GM21447 (cell line): Measurements from ENCODE around the gene FOLR3.
"Not testable (repeated sequence)": the region's sequence is repeated elsewhere in the genome, so short reads cannot be mapped to it uniquely, and the experiment has no call there.

ENCODE experiments used
- ATAC-seq: cut with Tn5 transposase; IDR thresholded peaks from one replicate; pipeline ENCODE4 v1.9.1; 2021; ENCODE audit not compliant: unreplicated experiment

FOLR3 gene

DNA sequence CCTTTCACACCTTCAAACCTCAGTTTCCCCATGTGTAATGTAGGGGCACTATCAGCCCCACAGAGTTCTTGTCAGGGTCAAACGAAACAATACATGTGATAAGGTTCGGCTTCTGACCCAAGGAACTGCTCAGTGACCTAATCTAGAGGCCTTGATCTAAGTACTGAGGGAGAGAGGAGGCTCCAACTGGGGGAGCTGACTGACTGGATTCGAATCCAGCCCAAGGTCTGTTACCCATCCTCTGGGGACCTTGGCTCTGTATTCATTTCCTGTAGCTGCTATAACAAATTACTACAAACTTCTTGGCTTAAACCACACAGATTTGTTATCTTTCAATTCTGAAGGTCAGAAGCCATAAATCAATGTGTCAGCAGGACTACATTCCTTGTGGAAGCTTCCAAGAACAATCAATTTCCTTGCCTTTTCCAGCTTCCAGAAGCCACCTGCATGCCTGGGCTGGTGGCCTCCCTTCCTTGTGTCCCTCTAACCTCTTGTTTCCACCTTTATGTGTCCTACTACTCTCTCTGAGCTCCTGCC is 12.3 kb upstream of the FOLR3 start:
- ATAC-seq = no peak

DNA sequence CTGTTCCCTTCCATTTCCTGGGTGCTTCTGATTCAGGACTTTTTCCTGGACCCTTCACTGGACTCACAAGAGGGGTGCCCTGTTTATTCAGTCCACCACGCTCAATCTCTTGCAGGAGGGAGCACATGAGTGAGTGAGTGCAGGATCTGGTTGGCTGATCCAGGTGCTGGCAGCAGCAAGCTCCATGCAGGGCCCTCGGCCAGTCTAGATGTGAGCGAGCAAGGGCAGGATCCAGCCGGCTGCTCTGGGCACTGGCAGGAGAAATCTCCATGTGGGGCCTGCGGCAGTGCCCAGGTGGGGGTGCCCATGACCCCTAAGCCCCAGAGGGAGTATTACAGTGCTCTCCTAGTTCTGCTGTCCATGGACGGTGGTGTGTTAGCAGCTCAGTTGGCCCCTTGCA is 11.5 kb upstream of the FOLR3 start:
- ATAC-seq = no peak

DNA sequence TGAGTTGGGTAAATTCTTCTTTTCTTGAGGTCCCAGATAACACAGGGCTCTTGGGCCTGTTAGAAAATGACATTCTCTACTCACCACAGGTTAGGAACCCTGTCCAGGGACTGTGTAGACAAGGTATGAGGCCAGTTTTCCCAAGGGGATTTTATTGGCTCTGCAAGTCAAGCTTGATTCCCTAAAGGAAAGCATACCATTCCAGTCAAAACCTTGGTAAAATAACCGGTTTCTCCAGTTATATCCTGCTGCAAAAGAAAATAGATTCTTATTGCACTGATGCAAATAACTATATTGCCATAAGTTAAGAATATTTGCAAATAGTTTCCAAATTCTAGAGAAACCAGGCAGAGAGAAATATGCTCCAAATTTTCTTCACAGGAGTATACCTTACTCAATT is 9.6 kb upstream of the FOLR3 start:
- no peak for ATAC-seq

DNA sequence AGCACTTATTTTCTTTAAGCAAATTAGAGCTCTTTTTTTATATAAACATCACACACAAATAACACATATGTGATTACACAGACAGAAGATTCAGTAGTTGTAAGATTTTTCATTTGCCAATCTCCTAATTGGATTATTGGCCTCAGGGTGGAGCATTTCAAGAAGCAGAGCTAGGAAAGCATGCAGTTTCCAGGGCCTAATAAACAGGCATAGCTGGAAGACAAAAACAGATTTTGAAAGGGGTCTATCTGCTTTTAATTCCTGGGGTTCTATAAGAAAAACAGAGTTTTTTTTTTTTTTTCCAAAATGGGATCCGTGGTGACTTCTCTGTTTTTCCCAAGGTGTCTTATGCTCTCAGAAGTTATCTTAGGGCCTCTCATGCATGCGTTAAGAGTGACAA is 7.6 kb upstream of the FOLR3 start:
- ATAC-seq = no peak

DNA sequence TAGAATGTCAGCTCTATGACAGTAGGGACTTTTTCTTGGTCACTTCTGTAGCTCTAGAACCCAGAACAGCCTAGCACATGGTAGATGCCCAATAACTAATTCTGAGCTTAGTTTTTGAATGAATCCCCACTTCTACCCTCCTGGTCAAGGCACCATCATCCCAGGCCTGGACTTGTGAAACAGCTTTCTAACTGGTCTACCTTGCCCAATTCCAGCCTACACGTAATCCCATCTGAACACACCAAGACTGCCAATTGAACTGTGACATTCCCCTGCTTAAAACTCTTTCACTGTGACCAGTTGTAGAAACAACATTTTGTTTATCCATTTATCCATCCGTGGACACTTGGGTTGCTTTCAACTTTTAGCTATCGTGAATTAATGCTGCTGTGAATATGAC is 6.1 kb upstream of the FOLR3 start:
- ATAC-seq = no peak

DNA sequence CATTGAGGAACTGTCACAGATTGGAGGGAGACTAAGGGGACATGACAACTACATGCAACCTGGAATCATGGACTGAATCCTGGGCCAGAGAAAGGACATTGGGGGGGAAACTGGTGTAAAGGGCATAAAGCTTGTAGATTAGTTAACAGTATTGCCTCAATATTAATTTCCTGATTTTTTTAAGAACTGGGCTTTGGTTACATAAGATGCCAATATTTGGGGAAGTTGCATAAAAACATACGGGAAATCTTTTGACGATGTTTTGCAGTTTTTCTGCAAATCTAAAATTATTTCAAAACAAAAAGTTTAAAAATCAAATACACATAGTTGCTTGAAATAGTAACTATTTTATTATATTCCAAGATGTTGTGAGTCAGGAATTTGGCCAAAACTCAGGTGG is 2.9 kb upstream of the FOLR3 start:
- ATAC-seq = no peak

DNA sequence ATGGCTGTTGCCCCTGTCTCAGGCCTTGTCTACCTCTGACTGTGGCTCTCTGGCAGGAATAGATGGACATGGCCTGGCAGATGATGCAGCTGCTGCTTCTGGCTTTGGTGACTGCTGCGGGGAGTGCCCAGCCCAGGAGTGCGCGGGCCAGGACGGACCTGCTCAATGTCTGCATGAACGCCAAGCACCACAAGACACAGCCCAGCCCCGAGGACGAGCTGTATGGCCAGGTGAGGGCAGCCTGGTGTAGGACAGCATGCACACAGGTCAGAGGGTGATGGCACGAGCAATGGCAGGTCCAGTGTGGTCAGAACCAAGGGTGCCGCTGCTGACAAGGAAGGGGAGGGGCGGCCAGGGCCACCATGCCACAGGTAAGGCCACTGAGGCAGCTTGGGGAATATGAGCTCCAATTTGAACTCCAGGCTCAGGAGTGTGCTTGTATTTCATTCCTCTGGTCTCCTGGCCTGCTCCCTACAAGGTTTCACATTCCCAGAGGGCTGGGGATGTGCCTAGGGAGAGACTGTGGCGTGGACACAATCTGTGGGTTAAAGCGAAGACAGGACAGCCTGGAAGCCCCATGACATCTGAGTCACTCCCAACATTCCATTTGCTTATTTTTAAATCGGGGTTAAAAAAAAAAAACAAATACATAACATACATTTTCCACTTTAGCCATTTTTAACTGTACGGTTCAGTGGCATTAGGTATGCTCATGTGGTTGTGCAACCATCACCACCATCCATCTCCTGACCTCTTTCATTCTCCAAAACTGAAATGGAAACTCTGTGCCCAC is 562 bp downstream of the FOLR3 start:
- ATAC-seq = no peak

DNA sequence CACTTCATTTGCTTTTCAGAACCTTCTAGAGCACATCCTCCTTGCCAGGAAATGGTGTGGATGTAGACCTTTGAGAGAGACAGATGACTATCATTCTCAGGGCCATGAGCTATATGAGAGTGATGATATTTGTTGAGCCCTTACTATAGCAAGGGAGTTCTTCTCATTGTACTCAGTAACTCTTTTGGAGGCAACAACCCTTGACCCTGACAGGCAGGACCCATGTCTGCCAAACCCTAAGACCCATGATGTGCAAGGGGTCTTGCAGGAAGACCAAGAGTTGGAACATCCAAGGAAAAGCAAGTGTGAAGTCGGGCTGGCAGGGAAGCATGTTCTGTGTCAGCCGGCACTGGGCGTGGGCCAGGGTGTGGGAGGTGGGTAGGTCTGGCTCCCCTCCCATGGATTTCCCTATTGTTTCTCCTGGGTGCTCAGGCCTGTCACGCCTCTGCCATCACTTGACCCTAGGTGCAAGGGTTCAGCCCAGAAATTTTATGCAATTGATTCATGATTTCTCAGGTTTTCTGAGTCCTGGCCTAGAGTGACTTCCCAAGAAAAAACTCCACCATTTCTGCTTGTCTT is 1.2 kb downstream of the FOLR3 start:
- ATAC-seq = no peak

DNA sequence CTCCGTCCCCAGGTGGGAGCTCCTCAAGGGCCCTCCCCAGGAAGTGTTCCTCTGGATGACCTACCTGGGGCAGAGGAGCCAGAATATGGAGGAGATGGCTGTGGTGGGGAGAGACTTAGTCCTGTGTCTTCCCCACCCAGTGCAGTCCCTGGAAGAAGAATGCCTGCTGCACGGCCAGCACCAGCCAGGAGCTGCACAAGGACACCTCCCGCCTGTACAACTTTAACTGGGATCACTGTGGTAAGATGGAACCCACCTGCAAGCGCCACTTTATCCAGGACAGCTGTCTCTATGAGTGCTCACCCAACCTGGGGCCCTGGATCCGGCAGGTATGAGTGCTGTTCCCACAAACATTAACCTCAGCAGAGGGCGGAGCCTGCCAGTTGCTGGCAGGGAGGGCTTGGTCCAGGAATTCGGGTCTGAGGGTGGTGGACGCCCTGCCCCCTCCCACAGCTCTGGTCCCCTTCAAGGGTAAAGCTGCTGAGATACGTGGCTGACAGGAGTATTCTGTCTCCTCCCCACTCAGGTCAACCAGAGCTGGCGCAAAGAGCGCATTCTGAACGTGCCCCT is 3.4 kb downstream of the FOLR3 start:
- ATAC-seq = no peak

DNA sequence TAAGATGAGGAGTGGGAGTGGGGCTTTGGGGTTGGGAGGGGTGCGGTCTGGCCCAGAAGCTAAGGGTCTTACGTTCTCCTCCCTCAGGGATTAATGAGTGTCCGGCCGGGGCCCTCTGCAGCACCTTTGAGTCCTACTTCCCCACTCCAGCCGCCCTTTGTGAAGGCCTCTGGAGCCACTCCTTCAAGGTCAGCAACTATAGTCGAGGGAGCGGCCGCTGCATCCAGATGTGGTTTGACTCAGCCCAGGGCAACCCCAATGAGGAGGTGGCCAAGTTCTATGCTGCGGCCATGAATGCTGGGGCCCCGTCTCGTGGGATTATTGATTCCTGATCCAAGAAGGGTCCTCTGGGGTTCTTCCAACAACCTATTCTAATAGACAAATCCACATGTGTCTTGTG is 4.0 kb downstream of the FOLR3 start:
- ATAC-seq = no peak

DNA sequence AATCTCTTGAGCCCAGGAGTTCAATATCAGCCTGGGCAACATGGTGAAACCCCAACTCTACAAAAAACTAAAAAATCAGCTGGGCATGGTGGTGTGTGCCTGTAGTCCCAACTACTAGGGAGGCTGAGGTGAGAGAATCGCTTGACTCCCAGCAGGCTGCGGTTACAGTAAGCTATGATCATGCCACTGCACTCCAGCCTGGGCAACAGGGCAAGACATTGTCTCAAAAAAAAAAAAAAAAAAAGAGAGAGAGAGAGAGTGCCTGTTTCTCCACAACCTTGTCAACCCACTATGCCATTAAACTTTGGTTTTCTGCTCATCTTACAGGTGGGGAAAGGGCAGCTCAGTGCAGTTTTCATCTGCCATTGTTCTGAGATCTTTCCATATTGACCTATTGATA is 5.1 kb downstream of the FOLR3 start:
- no peak for ATAC-seq

DNA sequence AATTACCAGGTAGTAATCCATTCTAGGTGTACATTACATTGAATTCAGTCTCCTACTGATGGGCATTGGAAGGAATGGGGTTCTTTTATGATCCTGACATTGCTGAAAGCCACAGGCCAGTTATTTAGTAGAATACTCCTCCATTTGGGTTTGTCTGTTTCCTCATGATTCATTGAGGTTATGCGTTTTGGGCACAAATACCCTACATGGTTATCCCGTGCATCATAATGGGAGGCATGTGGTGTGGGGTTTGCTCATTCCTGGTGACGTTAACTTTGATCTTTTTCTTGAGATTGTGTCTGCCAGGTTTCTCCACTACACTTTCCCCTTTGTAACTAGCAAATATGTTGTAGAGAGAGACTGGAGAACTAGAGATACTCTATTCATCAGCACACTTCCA is 5.5 kb downstream of the FOLR3 start:
- no peak for ATAC-seq

DNA sequence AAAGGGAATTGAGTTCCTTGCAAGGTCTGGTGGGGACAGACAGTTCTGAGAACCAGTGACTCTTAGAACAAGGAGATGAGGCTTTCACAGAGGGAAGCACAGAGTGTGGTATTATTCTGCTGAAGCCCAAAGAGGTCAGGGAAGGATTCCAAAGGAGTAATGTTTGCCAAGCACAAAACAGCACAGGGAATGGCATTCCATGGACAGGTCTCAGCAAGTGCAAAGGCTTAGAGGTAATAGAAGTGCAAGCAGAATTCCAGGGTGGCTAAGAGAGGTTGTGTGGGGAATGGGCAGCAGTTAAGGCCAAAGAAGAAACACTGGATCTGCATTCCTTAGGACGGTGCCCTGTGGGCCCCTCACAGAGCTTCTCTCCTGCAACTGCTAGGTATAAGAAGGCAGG is 6.6 kb downstream of the FOLR3 start:
- ATAC-seq = not testable (repeated sequence)

DNA sequence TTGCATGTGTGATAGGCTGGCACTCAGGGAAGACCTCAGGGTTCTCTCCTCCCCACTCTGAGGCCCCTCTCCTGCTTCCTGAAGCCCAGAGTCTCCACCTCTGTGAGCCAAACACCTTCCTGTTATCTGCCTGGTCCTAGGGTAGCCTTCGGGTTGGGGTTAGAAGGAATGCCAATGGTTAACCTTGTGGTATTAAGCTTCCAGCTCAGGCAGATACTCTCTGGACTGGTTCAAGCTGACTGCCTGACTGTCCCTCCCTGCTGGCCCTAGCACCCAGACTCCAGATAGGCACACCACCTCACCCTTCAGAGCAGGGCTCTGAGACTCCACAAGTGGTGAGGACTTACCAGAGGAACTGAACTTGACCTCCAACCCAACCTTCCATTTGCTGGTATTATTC is 7.0 kb downstream of the FOLR3 start:
- not testable (repeated sequence) for ATAC-seq

DNA sequence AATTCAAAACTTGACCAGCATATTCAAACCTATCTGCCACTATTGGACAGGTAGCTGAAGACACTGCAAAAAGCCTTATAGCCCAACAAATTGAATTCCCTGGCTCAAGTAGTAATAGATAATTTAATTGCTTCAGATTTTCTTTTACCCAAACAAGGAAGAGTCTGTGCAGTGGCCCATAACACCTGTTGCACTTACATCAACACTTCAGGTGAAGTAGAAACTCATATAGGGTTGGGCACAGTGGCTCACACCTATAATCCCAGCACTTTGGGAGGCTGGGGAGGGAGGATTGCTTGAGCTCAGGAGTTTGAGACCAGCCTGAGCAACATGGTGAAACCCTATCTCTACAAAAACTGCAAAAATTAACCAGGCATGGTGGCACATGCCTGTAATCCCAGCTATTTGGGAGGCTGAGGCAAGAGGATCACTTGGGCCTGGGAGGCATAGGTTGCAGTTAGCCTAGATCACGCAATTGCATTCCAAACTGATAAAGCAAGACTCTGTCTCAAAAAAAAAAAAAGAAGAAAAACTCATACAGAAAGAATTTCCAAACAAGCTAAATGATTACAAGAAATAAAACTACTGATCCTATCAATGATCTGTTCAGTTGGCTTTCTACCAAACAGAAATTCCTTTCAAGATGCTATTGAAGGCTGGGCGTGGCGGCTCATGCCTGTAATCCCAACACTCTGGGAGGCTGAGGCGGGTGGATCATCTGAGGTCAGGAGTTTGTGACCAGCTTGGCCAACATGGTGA is 9.5 kb downstream of the FOLR3 start:
- ATAC-seq = no peak

DNA sequence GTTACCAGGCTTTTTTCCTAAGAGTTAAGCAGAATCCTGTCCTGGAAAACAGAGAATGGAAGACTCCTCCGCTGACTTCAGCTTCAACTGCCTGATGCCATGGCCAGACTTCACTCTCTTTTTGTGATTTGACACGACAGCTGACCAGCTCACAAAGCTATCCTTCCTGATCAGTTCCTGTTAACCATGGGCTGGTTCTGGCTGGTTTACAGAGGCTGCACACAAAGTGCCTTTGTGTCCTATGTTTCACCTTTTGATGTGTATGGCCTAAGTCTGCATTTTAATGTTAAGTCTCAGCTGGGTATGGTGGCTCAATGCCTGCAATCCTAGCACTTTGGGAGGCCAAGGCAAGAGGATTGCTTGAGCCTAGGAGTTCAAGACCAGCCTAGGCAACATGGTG is 11.1 kb downstream of the FOLR3 start:
- no peak for ATAC-seq

DNA sequence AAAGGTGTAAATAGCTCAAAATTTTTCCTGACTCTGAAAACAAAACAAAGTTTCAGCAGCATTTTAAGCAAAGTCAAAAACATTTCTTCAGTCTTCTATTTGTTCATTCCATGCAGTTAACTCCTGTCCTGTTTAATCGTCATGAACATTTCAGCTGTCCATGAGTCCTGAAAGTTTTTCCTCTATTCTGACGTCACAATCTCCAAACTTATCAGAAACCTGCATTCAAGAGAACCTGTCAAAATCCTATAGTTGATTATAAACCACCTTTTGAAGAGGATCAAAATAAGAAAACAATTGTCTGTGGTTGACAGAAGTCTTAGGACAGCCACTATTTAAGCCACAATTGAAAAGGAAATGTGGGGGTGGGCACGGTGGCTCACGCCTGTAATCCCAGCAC is 15.4 kb downstream of the FOLR3 start:
- no peak for ATAC-seq

DNA sequence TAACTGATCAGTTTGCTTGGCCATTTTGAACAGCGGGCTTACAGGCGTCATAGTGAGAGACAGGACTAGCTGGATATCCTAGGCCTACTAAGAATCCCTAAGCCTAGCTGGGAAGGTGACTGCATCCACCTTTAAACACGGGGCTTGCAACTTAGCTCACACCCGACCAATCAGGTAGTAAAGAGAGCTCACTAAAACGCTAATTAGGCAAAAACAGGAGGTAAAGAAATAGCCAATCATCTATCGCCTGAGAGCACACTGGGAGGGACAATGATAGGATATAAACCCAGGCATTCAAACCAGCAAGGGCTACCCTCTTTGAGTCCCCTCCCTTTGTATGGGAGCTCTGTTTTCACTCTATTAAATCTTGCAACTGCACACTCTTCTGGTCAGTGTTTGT is 18.3 kb downstream of the FOLR3 start:
- not testable (repeated sequence) for ATAC-seq

DNA sequence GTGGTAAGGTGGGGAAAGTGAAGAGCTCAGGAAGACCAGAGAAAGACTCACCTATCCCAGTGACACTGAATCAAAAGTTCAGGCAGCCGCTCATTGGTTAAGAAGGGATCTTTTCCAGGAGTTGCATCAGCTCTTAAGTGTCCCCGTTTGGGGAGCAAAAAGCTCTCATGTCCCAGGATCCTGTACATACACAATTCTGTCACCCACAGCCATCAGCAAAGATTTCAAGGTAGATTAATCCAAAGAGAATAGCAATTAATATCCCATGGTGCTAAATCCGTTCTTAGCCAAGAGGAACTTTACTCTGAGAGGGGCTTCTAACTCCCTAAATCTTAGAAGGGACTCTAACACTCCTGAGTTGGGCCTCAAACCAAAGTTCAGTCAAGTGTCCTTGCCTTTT is 19.3 kb downstream of the FOLR3 start:
- ATAC-seq = no peak

DNA sequence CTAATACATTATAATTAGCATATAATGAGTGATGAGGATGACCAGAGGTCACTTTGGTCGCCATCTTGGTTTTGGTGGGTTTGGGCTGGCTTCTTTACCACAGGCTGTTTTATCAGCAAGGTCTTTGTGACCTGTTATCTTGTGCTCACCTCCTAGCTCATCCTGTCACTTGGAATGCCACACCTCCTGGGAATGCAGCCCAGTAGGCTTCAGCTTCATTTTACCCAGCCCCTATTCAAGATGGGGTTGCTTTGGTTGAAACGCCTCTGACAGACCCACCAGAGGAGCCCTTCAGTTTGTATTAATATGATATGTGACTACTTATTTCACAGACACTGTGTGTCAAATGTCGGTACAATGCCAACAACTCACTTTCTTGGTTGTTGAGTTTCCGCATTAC is 20.2 kb downstream of the FOLR3 start:
- no peak for ATAC-seq

DNA sequence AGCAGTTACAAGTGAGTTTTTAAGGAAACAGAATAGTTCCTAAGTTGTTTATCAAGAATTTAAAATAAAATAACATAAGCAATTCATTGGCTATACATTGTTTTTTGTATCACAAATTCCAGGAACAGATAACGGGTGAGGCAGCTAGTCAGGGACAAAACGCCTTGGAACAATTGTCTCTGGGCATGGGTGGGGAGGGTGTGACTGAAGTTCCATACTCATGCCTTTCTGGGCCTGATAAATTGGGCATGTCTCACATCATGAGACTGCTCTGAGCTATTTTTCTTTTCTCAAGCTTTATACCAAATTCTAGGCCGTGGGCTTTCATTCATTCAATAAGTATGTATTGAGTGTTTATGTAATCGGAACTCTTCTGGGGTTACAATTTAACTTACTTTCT is 21.6 kb downstream of the FOLR3 start:
- no peak for ATAC-seq

DNA sequence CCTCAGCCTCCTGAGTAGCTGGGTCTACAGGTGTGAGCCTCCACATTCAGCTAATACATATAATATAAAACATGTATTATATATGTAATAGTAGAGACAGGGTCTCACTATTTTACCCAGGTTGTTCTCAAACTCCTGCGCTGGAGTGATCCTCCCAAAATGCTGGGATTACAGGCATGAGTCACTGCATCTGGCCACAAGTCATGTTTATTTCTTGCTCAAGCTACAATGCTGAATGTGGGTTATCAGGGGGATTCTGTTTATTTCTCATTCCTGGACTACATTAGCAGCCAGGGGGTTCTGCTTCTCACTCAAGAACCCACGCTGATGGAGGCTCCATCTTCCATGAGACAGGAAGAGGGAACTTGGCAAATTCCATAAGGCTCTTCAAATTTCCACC is 24.8 kb downstream of the FOLR3 start:
- no peak for ATAC-seq
